Astrocyte (in vitro differentiated cells and primary cell): ENCODE measurements around the gene EYS. TPM values are rescaled to one million over a fixed set of nuclear protein-coding genes. Genes with fewer than 3 reads are reported as not detected.

ENCODE experiments used
- DNase-seq: peaks from one replicate; pipeline ENCODE4 v3.0.0-alpha.2; 2010; ENCODE audit warnings: low read depth
- FAIRE-seq: peaks from 2 replicates; lab custom pipeline; 2011; peaks lifted over from hg19 to GRCh38; lab: Jason Lieb, UNC
- H2AFZ ChIP-seq: 2 replicates; pipeline ENCODE4 v1.6.0; 2012; ENCODE audit warnings: low read depth, low read length, inconsistent platforms
- H3K27ac ChIP-seq: 2 replicates; pipeline ENCODE4 v1.5.1; 2011; ENCODE audit warnings: low read depth, low read length, inconsistent platforms
- H3K27me3 ChIP-seq: 2 replicates; pipeline ENCODE4 v1.6.0; 2011; ENCODE audit warnings: low read length, inconsistent platforms; ENCODE audit not compliant: insufficient read depth
- H3K36me3 ChIP-seq: 2 replicates; pipeline ENCODE4 v1.5.1; 2011; ENCODE audit warnings: low read length, inconsistent platforms; ENCODE audit not compliant: insufficient read depth
- H3K4me1 ChIP-seq: 2 replicates; pipeline ENCODE4 v1.5.1; 2011; ENCODE audit warnings: low read length, inconsistent platforms; ENCODE audit not compliant: insufficient read depth
- H3K4me2 ChIP-seq: 2 replicates; pipeline ENCODE4 v1.6.0; 2012; ENCODE audit warnings: low read length, inconsistent platforms
- H3K4me3 ChIP-seq: 2 replicates; pipeline ENCODE4 v1.5.1; 2011; ENCODE audit warnings: low read depth, mild to moderate bottlenecking, low read length, inconsistent platforms; ENCODE audit not compliant: insufficient read depth
- H3K79me2 ChIP-seq: 2 replicates; pipeline ENCODE4 v1.6.0; 2012; ENCODE audit warnings: mild to moderate bottlenecking, low read length, inconsistent platforms; ENCODE audit not compliant: insufficient read depth
- H3K9ac ChIP-seq: 2 replicates; pipeline ENCODE4 v1.6.0; 2012; ENCODE audit warnings: mild to moderate bottlenecking, low read length, inconsistent platforms
- H3K9me3 ChIP-seq: 2 replicates; pipeline ENCODE4 v1.5.1; 2012; ENCODE audit warnings: low read depth, mild to moderate bottlenecking, low read length, inconsistent platforms; ENCODE audit not compliant: insufficient read depth
- H4K20me1 ChIP-seq: 2 replicates; pipeline ENCODE4 v1.6.0; 2012; ENCODE audit warnings: low read length, inconsistent platforms; ENCODE audit not compliant: insufficient read depth
- H3K27ac Mint-ChIP-seq: one replicate; pipeline ENCODE4 v1.8.0; 2021; ENCODE audit warnings: mild to moderate bottlenecking, mixed read lengths; ENCODE audit not compliant: unreplicated experiment
- H3K27me3 Mint-ChIP-seq: one replicate; pipeline ENCODE4 v1.8.0; 2021; ENCODE audit warnings: low read depth, mixed read lengths; ENCODE audit not compliant: unreplicated experiment
- H3K36me3 Mint-ChIP-seq: one replicate; pipeline ENCODE4 v1.8.0; 2021; ENCODE audit warnings: low read depth, mixed read lengths; ENCODE audit not compliant: unreplicated experiment
- H3K4me1 Mint-ChIP-seq: one replicate; pipeline ENCODE4 v1.8.0; 2021; ENCODE audit warnings: low read depth, mixed read lengths; ENCODE audit not compliant: unreplicated experiment
- H3K4me3 Mint-ChIP-seq: one replicate; pipeline ENCODE4 v1.8.0; 2021; ENCODE audit warnings: mild to moderate bottlenecking, moderate library complexity, mixed read lengths; ENCODE audit not compliant: unreplicated experiment
- H3K9me3 Mint-ChIP-seq: one replicate; pipeline ENCODE4 v1.8.0; 2021; ENCODE audit warnings: mild to moderate bottlenecking, mixed read lengths; ENCODE audit not compliant: unreplicated experiment
- CTCF ChIP-seq: IDR thresholded peaks from 2 replicates; pipeline ENCODE4 v1.5.1; 2011; ENCODE audit warnings: low read depth, mild to moderate bottlenecking, inconsistent platforms, low read length, moderate library complexity; ENCODE audit not compliant: insufficient read depth
- EZH2 ChIP-seq: IDR thresholded peaks from 2 replicates; pipeline ENCODE4 v1.6.1; 2012; ENCODE audit warnings: mild to moderate bottlenecking, low read length, inconsistent platforms; ENCODE audit not compliant: insufficient read depth
- total RNA-seq: library from RNA; stranded (reverse); gene quantifications from 2 replicates; pipeline ENCODE4 v1.2.1, GENCODE V29; 2021

Gene EYS
- total RNA-seq, 1 donor from 2014 or later = 0.16 TPM

- Histone ChIP-seq H3K9ac (no peak overlapping the region), H3K79me2 (no peaks in the 10 kb centered on the region), H3K27me3 (no peaks in the 10 kb centered on the region), H3K36me3 (no peaks in the 10 kb centered on the region), H3K27ac (no peak overlapping the region), H2AFZ (no peak overlapping the region), H3K4me3 (no peak overlapping the region), H3K4me2 (no peak overlapping the region), H4K20me1 (no peaks in the 10 kb centered on the region), H3K9me3 (no peaks in the 10 kb centered on the region), H3K4me1 (no peaks in the 10 kb centered on the region)
- Mint-ChIP-seq H3K27me3 (no peaks in the 10 kb centered on the region), H3K9me3 (no peaks in the 10 kb centered on the region), H3K4me1 (peaks cover 5% of the 10 kb centered on the region), H3K4me3 (no peak overlapping the region), H3K27ac (no peak overlapping the region), H3K36me3 (no peaks in the 10 kb centered on the region)
- FAIRE-seq (no peak), DNase-seq (no peak)
- TF ChIP-seq EZH2 = no peak
- no peak for TF ChIP-seq CTCF
These were observed 447.0 kb downstream of the EYS start for GRCh38 chr6:65259982-65260381.

- Mint-ChIP-seq H3K27me3 (no peaks in the 10 kb centered on the region), H3K27ac (no peak overlapping the region), H3K9me3 (no peaks in the 10 kb centered on the region), H3K4me1 (peaks cover 5% of the 10 kb centered on the region), H3K4me3 (no peak overlapping the region), H3K36me3 (no peaks in the 10 kb centered on the region)
- Histone ChIP-seq H3K9me3 (no peaks in the 10 kb centered on the region), H3K4me3 (no peak overlapping the region), H4K20me1 (no peaks in the 10 kb centered on the region), H3K4me1 (no peaks in the 10 kb centered on the region), H3K36me3 (no peaks in the 10 kb centered on the region), H2AFZ (no peak overlapping the region), H3K27ac (no peak overlapping the region), H3K27me3 (no peaks in the 10 kb centered on the region), H3K79me2 (no peaks in the 10 kb centered on the region), H3K4me2 (no peak overlapping the region), H3K9ac (no peak overlapping the region)
- DNase-seq = peak; percentile 6
- TF ChIP-seq CTCF = peak; percentile 31
- no peak for TF ChIP-seq EZH2
- FAIRE-seq = no peak
These were observed 448.0 kb downstream of the EYS start for GRCh38 chr6:65259059-65259458.

GRCh38 chr6:65253041-65253440 lies 454.0 kb downstream of the EYS start:
- H4K20me1 ChIP-seq = no peaks in the 10 kb centered on the region

More at GRCh38 chr6:65253041-65253440, 454.0 kb downstream of the EYS start:
- Histone ChIP-seq H3K4me2 (no peak overlapping the region), H3K27ac (no peak overlapping the region), H2AFZ (no peak overlapping the region), H3K4me3 (no peak overlapping the region), H3K27me3 (no peaks in the 10 kb centered on the region), H3K9ac (no peak overlapping the region), H3K9me3 (no peaks in the 10 kb centered on the region), H3K4me1 (no peaks in the 10 kb centered on the region), H3K79me2 (no peaks in the 10 kb centered on the region), H3K36me3 (no peaks in the 10 kb centered on the region)
- DNase-seq = no peak
- Mint-ChIP-seq H3K4me3 (no peak overlapping the region), H3K9me3 (no peaks in the 10 kb centered on the region), H3K4me1 (no peaks in the 10 kb centered on the region), H3K27me3 (no peaks in the 10 kb centered on the region), H3K36me3 (no peaks in the 10 kb centered on the region), H3K27ac (no peak overlapping the region)
- TF ChIP-seq EZH2 (no peak), CTCF (no peak)
- FAIRE-seq = no peak
